HG03571 (cell line): ENCODE measurements around the gene ABCB9.

Source experiments
- ATAC-seq: cut with Tn5 transposase; IDR thresholded peaks from one replicate; pipeline ENCODE4 v1.9.1; 2021; ENCODE audit not compliant: unreplicated experiment

ABCB9 gene

DNA sequence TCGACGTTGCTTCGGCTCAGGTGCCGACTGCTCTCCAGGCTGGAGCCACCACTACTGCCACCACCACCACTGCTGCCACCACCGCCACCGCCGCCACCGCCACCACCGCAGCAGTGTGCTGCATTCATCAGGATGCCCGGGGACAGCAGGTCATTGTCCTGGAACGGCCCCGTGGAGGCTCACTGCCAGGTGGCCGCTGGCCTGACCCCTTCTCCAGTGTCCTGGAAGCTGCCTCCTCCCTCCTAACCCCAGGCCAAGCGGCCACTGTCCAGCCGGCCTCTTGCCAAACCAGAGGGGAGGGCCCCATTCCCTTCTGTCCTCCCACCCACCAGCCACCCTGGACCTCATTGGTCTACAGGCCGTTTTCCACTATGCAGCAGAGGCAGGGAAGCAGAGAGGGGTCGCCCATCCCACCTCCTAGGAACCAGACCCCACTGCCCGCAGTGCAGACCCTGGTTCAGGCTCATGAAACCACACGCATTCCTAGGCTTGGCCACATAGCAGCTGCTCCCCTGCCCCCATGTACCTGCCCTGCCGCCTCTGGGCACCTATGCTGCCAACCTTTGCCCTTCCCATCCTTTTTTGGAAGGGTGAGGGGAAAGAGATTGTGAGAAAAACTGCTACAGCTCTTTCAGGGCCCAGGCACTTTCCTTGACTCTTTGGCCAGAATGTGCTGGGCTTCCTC lies 29.4 kb upstream of the ABCB9 start:
- ATAC-seq = no peak

DNA sequence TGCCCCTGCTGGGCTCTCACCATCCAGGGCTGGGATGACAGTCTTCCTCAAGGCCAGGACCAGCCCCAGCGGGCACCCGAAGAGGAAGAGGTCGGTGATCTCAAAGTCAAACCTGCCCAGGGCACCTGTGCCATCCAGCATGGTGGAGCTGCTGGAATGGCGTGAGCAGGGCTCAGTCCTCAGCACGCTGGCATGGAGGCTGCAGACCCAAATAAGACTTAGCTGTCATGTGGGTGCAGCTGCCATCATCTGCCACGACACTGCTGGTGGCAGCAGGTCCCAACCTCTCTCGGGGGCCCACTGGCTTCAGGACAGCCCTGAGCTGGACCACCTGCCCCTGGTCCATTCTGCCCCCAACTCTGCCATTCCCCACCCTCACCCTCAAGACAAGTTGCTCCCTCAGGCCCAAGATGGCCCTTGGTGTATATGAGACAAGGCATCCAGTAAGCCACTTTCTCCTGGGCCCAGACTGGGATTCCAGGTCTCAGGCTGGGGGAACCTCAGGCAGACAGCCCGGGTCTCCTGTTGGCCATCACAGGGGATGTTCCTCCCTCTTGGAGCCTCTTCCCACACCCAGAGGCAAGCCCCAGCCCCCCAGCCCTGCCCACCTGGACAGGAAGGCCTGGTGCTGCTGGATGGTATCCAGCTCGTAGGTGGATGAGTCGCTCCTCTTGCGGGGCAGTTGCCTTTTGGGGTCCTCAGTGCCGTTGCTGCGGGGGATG lies 28.7 kb upstream of the ABCB9 start:
- no peak for ATAC-seq

DNA sequence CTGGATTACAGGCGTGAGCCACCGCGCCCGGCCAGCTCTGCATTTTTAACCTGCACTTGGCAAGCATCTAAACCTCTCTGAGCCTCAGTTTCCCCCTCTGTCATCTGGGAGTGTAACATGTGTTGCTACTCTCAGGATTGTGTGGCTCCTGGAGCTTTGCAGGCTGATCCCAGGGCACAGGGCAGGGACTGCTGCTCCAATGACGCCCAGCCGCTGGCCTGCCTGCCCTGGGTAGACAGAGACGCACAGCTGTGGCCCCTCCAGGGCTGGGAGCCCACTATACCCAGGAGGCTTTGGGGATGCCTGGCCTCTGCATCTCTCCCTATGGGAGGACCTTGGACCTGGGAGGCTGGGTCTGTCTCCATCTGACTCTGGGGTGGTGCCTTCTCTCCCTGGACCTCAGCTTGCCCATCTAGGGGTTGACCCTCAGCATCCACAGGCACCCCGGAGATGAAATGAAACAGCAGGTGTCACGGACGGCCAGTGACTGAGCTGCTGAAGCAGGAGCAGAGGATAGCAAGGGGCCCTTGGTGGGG lies 27.9 kb upstream of the ABCB9 start:
- ATAC-seq = no peak

DNA sequence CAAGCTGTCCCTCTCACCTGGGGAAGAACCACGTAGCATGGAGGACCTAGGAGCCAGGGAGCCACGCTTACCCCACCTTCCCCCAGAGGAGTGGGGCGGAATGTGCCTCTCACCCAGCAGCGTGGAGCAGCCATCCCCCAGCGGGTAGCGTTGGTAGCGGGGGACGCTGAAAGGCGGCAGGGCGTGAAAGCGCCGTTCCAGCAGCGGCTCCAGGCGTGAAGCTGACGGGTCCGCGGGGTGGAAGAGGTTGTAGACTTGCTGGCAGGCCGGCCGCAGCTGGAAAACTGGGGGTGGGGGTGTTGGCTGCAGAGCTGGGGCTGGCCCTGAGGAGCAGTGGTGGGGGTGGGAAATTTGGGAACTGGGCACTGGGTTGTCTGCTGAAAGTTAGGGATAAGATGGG lies 26.1 kb upstream of the ABCB9 start:
- no peak for ATAC-seq

DNA sequence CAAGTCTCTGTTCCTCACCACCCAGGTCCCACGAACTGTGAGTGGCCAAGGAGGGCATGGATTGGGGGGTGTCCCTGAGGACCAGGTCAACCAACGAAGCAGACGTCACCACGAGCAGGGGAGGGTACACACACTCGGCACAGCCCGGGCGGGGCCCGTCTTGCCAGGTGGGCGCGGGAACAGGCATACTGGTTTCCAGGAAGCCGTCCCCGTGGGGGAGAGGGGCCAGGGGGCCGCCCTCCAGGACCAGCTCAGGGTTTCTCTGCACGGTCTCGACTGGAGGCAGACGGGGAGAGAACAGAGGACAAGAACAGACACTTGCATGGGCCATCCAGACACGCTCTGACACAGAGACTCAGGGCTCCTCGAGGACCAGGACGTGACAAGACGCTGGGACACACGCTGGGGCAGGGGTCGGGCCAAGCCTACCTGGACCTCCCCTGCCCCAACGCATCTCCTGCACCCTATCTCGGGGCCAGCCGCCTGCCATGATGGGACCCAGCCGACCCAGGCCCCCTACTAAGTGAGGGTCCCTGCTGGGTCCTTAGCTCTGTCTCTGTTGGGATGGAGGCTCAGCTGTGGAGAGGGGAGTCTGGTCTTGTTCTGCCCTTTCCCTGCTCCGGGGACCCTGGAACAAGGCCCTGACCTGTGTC lies 25.5 kb upstream of the ABCB9 start:
- ATAC-seq = no peak

DNA sequence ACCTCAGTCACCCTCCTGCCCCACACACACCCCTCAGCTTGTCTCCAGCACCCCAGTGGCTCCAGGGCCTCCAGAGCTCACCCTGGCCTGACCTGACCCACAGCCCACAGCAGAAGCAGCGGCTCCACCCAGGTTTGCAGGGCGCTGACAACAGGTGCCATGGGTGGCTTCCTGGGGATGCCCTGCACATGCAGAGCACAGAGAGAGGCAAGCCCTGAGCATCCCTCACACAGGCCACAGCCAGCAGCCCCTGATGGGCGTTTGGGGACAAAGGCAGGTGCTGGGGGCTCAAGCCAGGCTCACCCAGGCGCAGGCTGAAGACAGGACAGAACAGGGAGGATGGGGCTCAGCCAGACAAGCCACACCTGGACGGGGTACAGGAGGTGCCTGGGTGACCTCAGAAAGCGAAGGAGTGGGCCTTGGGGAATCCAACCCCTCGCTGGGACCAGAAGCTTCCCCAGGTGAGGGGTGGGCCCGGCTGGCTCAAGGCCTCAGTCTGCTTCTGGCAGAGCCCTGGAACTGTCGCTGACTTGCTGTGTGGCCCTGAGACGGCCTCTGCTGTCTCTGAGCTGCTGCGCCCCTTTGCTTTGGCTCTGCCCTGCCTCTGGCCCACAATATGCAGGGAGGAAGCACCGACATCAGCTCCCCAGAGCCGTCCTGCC lies 24.8 kb upstream of the ABCB9 start:
- no peak for ATAC-seq

DNA sequence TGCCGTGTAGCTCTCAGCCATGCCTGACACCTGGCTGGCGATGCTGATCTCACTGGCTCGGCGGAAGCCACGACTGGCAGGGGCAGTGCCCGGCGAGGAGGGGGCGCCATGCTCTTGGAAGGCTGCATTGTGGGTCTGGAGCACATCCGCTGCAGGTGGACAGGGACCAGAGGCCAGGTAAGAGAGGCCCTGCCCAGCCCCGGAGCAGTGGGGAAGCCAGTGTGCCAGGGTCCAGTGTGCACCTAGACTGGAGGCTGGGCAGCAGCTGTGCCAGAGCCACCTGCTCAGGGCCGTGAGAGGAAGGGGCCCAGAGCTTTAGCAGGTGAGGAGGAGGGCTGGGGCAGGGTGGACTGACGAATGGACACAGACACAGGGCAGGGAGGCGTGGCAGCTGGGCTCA lies 24.3 kb upstream of the ABCB9 start:
- no peak for ATAC-seq

DNA sequence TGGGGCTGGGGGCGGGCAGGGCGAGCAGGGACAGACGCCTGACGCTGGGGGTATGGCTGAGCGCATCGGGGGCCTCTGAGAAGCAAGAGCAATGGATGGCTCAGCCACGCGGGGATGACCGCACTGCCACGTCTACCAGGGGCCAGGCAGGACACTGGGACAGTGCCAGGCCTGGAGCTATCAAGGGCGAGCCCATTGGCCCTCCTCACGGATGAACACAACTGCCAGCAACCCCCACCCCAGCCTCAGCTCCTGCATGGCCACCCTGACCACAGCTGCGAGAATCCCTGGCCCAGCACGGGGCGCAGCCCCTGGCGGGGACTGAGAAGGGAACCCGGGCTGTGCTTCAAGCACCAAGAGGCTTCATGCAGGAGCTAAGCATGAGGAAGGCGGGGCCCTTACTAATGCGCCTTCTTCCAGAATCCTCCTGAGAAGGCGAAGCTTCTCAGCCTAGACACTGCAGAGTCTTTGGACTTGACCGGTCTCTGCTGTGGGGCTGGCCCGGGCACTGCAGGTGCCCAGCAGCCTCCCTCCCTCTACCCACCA lies 23.7 kb upstream of the ABCB9 start:
- ATAC-seq = no peak

DNA sequence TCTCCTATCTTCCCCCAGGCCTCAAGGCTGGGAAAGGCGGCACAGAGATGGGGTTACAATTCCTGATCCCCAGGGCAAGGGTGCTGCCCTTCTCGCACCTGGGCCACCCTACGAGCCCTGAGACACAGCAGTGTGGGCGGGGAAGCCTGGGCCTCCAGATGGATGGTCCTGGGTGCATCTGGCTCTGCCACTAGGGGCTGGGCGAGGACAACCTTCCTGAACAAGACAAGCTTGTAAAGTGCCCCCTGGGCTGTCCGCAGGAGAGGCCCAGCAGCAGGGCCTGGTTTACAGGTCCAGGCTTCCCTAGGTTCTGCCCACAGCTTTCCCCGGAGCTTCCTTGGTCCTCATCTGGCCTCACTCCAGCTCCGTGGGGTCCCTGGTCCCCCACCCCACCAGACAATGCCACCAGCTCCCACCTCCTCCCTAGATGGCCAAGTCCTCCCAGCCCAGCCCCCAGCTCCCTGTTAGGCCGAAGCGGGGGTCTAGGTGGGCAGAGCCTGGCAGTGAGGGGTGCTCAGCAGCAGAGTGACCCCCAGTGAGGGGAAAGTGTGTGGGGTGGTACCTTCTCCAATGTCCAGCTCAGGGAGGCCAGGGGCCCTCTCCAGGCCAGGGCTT lies 23.1 kb upstream of the ABCB9 start:
- ATAC-seq = no peak

DNA sequence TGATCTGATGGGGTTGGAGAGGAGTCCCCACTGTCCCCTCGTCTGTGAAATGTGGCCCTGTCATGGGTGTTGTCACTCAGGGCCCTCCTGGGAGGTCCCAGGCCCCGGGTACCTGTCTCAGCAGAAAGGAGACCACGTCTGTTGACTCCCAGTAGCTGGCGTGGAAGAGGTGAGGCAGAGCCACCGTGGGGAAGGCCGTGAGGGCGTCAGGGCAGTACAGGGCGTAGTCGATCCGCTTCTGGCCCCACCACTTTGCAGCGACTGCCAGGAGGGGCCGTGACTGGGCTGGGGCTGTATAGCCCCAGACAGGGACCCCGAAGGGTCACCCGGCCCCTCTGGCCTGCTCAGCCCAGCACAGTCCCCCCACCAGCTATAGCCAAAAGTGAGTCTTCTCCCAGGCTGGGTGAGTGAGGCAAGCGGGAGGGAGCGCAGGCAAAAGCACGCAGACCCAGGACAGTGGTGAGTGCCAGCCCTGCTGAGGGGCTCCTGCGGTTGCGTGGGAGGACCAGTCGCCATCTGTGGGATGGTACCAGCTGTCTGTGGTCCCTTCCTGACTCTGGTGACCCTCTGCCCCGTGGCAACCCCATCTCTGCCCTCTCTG lies 22.4 kb upstream of the ABCB9 start:
- ATAC-seq = no peak

DNA sequence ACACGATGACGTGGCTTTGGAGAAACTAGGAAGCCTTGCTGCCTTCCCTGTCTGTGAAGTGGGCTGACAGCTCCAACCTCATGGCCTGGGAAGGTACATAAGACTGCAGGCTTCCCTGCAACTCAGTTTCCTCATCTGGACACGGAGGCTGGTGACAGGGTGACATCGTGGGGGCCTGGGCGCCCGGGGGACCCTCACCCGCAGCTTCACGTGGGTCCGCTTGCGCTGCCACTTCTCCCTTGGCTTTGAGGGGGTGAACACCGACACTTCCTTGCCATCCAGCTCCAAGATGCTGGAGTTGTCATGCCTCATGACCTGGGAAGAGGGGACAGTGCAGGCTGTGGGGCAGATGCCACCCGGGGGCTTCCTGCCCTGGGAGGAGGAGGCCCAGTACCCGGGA lies 21.8 kb upstream of the ABCB9 start:
- ATAC-seq = no peak

DNA sequence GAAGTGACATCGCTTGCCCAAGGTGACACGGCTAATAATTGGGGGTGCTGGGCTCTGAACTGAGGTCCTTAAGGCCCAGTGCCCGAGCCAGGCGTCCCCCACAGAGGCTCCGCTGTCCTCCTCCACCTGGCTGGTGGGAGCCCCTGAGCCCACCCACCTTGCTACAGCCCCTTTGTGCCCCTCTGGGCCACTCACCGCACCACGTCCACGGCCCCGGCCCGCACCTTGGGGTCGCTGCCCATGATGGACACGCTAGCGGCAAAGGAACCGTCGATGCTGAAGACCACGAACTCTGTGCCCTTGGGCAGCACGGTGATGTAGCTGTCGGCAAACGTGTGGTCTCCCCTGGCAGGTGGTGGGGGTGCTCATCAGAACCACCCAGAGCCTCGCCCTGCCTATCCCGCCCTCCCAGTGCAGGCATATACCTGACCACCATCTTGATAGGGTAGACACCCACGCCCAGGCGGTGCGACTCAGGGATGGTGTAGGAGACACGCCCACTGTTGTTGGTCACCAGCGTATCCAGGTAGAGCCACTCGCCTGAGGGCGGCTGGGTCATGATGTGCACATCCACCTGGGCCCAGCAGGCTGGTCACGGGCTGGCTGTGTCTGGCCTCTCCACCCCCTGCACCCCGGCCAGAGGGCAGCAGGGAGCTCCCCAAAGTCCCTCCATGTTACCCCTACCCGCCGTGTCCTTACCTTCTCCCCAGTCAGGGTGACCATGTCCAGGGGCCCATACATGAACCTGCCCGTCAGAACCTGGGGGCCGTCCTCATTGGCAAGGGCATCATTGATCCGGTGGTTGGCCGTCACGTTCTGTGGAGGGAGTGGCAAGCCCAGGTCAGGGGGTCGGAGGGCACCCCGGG lies 21.1 kb upstream of the ABCB9 start:
- no peak for ATAC-seq

DNA sequence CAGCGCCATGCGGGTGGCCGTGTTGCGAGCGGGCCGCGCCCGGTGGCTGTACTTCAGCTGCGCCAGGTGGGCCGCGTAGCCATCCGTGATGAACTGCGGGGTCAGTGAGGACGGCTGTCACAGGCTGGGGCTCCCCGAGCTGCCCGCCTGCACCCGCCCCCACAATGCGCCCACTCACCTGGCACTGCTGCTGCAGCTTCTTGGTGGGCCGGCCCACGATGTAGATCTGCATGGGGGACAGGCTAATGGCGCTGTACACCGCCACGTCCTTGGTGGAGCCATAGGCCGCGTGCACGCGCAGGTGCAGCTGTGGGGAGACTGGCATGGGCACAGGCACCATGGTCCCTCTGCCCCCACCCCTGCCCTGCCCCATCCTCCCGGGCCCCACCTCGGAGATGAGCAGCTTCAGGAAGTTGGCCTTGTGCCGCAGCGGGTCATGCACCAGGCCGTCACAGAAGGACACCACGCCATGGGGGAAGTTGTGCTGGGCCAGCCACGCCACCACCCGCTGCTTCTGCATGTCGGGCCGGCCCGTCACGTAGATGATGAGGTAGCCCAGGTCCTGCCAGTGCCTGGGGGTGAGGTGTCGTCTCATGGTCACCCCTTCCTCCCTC lies 20.1 kb upstream of the ABCB9 start:
- no peak for ATAC-seq

DNA sequence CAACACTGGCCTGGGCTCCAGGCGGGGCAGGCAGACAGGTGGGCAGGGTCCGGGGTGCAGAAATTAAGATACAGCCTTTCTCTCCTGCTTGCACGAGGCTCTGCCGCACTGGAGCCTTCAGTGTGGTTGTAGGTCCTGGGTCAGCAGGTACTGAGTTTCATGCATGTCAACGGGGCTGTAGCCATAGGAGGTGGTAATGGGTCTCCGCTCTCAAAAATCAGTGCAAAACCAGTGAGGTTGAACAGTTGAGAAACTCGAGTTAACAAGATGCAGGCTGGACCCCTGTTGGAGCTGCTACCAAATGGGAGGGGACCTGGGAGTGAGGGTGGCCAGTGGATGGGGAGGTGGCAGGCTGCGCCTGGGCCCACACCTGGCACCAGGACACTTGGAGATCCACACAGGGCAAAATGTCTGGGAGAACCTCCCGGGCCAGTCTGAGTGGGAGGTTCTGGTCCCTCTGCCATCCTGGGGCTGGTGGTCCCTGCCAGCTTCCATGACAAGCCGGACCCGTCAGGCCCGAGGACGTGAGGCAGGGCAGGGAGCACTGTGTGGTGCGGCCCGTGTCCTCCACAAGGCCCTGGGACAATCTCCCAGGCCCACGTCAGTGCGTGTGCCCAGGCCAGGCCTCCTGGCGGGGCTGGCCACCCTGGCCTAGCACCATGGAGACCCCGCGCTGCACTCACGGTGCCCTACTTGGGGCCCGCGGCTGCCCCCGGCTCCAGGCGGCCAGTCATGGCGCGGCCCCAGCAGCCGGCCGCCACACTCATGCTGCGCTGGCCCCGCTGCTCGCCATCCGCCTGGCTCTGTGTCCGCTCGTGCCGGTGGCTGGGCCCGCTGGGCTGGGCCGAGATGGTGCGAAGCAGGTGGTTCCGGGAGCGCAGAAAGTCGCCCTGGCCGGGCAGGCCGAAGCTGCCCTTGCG lies 19.3 kb upstream of the ABCB9 start:
- no peak for ATAC-seq

DNA sequence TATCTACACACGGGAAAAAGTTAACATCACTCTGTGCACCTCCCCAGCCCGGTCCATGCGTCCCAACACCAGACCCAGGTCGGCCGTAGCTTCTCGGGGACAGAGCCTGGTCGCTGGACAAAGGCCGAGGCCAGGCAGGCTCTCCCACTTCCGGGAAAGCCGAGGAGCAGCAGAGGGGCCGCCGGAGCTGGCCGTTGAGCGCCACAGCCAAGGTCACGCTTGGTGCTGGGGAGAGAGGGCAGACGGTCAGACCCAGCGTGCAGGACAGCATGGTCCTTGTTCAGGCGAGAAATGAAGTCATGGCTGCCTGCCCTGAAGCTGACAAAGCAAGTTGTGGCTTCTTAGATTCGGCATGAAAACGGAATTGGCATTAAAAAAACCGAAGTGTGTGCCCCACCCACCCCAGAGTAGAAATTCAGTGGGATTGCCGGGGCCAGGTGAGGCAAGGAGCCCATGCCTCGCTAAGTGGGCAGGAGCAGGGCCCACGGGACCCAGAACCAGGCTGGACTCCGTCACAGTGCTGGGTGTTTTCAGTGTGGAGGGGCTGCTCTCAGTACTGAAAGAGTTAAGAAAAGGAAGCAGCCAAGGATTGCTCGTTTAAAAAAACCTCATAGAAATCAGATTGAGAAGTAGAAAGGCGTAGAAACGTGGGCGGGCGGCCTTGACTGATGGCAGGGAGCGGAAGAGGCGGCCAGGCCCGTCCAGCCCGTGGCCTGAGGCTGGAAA lies 18.5 kb upstream of the ABCB9 start:
- ATAC-seq = no peak

DNA sequence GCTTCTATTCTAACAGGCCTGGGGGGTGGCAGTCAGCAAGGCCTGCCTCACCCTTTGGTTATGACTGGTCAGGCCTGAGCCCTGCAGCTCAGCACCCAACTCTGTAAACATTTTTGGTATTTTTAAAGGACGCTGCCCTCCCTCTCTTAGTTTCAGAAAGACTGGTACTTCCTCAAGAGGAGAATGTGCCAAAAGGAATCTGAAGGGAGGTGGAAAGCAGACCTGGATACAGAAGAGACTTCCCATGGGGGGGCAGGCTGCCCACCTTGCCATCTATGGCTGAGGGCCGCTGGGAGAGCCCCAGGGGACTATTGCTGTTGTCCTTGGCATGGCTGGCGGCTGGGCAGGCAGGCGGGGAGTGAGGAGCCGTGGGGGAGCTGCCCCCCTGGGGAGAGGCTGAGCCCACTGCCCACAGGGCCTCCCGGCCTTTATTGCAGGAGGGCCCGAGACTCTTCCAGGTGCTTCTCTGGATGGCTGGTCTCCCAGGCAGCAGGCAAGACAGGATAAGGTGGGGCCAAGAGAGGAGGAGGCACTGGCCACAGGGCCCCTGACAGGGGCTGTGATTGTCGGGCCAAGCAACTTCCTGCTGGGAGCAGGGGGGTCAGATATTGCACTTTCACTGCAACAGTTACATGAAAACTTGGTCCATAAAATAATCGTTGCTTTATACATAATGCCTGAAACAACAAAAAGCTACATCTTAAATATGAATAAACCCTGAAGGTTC lies 17.7 kb upstream of the ABCB9 start:
- ATAC-seq = no peak
